Aorta (tissue), 5 donors: Measurements from ENCODE around the gene LAPTM5. TPM values are rescaled to one million over a fixed set of nuclear protein-coding genes. Genes with fewer than 3 reads are reported as not detected.

Experiments used
- ATAC-seq: fragments of 200-7000 bp; cut with Tn5 transposase; one replicate; pipeline ENCODE4 v1.9.1; 2022; ENCODE audit warnings: moderate library complexity; ENCODE audit not compliant: low FRiP score
- DNase-seq, 2 donors: peaks; one replicate each; pipeline ENCODE4 v3.0.0-alpha.2; 2020
- H3K27ac ChIP-seq, 2 donors: one replicate each; pipeline ENCODE4 v1.5.1; 2013; ENCODE audit warnings: low read length in 2 of 2, mild to moderate bottlenecking in 2 of 2, moderate library complexity in 2 of 2, control low read depth in 1 of 2, inconsistent platforms in 1 of 2, low read depth in 1 of 2
- H3K27me3 ChIP-seq, 2 donors: one replicate each; pipeline ENCODE4 v1.6.1; 2013; ENCODE audit warnings: control low read depth in 1 of 2, low read length in 1 of 2, mild to moderate bottlenecking in 1 of 2, moderate library complexity in 1 of 2; ENCODE audit not compliant: insufficient read depth in 2 of 2, control insufficient read depth in 1 of 2
- H3K36me3 ChIP-seq, 2 donors: one replicate each; pipeline ENCODE4 v1.6.1; 2013; ENCODE audit warnings: control low read depth in 1 of 2, low read length in 1 of 2, mild to moderate bottlenecking in 1 of 2; ENCODE audit not compliant: insufficient read depth in 2 of 2, control insufficient read depth in 1 of 2
- H3K4me1 ChIP-seq, 2 donors: one replicate each; pipeline ENCODE4 v1.6.1; 2013; ENCODE audit warnings: low read length in 2 of 2, control low read depth in 1 of 2, mild to moderate bottlenecking in 1 of 2, moderate library complexity in 1 of 2; ENCODE audit not compliant: insufficient read depth in 2 of 2, control insufficient read depth in 1 of 2
- H3K4me3 ChIP-seq, 2 donors: one replicate each; pipeline ENCODE4 v1.5.1; 2013; ENCODE audit warnings: low read length in 2 of 2, control low read depth in 1 of 2, mild to moderate bottlenecking in 1 of 2
- H3K9me3 ChIP-seq: one replicate; pipeline ENCODE4 v1.6.1; 2013; ENCODE audit warnings: mild to moderate bottlenecking, low read length; ENCODE audit not compliant: control insufficient read depth
- WGBS, 2 donors: extraction: QIAGEN DNeasy Blood & Tissue Kit; methylation state at CpG; one replicate each; pipeline ENCODE4 v1.1.7; 2013; 5-methylcytosine and 5-hydroxymethylcytosine counted together
- intact Hi-C, 2 donors: fragments of 100-400 bp; cut with DNase I; formaldehyde crosslinking; loops; one replicate each; pipeline versions ENCODE4 v1.14.2 to v1.15.0; 2022
- polyA plus RNA-seq, 2 donors: library from polyadenylated mRNA; stranded (reverse); fragments of 200-250 nt; gene quantifications; one replicate each; pipeline ENCODE4 v1.2.3, GENCODE V29; 2013
- total RNA-seq, 2 donors: library from RNA; stranded (reverse); fragmentation: NEBNext Ultra II Directional; extraction: Animal tissue kit (Norgen Biotek cat#: 25700); gene quantifications; one replicate each; pipeline ENCODE4 v1.2.1, GENCODE V29; 2021
- donor health status: healthy with polysubstance abuse.
- donor health status: Bipolar disorder and iron deficiency.
- donor health status: DM: no; HTN: no; CAD: no.
- donor health status: DM: no; HTN: no; CAD: no.
- donor health status: DM: yes; HTN: yes; CAD: no.

The LAPTM5 gene
- total and polyA plus RNA-seq, 4 donors, result 18.0 to 122 (median 115) TPM

GRCh38 chr1:30704271-30704670, 53.3 kb downstream of the LAPTM5 start:
- Histone ChIP-seq H3K27me3 (no peaks in the 10 kb centered on the region), H3K36me3 (no peaks in the 10 kb centered on the region), H3K27ac (no peak overlapping the region), H3K4me1 (no peaks in the 10 kb centered on the region), H3K4me3 (no peak overlapping the region), H3K9me3 (no peaks in the 10 kb centered on the region)
- DNase-seq (no peak), ATAC-seq (peak; percentile 37)
- intact Hi-C loops, result loop anchor here in 1 of 2 donors (10.0 kb wide), 1 partner anchor 999 kb away; no protein-coding TSS in a partner anchor
- 63 to 73% methylated on average over 4 of the region's 4 CpGs for WGBS, 2 donors

DNA sequence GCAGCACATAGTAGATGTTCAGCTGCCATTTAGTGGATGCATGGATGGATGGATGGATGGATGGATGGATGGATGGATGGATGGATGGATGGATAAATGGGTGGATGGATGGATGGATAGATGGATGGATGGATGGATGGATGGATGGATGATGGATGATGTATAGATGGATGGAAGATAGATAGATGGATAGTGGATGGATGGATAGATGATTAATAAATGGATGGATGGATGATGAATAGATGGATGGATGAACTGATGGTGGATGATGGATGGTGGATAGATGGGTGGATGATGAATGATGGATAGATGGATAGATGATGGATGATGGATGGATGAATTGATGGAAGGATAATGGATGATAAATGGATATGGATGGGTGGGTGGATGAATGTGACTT, 54.8 kb downstream of the LAPTM5 start:
- Histone ChIP-seq H3K27ac (no peak overlapping the region), H3K36me3 (no peaks in the 10 kb centered on the region), H3K27me3 (no peaks in the 10 kb centered on the region), H3K4me3 (no peak overlapping the region), H3K9me3 (no peaks in the 10 kb centered on the region), H3K4me1 (no peaks in the 10 kb centered on the region)
- ATAC-seq (no peak), DNase-seq (no peak)
- intact Hi-C loops, result loop anchor here in 1 of 2 donors (10.0 kb wide), 1 partner anchor 998 kb away; no protein-coding TSS in a partner anchor

DNA sequence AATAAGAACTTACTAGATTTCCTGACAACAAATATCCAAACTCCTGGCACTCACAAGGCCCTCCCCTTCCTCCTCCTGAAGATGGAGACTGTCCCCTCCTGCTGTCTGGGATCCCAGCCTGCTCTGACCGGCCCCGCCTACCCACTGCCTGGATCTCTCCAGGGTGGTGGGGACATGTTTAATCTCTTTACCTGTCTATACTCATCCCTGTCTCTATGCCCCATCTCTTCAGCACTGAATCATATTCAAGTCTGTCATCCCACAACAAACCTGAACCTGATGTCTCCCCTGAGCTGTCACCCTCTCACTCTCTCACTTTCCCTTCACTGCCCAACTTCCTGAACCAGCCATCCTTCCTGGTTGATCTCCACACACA, 56.3 kb downstream of the LAPTM5 start:
- H3K27ac ChIP-seq, result no peak overlapping the region
- ATAC-seq (no peak), DNase-seq (no peak)
- no peaks in the 10 kb centered on the region for H3K27me3 ChIP-seq
- no peaks in the 10 kb centered on the region for H3K9me3 ChIP-seq
- no peak overlapping the region for H3K4me3 ChIP-seq
- H3K4me1 ChIP-seq, result no peaks in the 10 kb centered on the region
- intact Hi-C loops, result loop anchor here in 1 of 2 donors (10.0 kb wide), 1 partner anchor 996 kb away; no protein-coding TSS in a partner anchor
- no peaks in the 10 kb centered on the region for H3K36me3 ChIP-seq
- 90 to 93% methylated on average over 2 of the region's 2 CpGs for WGBS, 2 donors

DNA sequence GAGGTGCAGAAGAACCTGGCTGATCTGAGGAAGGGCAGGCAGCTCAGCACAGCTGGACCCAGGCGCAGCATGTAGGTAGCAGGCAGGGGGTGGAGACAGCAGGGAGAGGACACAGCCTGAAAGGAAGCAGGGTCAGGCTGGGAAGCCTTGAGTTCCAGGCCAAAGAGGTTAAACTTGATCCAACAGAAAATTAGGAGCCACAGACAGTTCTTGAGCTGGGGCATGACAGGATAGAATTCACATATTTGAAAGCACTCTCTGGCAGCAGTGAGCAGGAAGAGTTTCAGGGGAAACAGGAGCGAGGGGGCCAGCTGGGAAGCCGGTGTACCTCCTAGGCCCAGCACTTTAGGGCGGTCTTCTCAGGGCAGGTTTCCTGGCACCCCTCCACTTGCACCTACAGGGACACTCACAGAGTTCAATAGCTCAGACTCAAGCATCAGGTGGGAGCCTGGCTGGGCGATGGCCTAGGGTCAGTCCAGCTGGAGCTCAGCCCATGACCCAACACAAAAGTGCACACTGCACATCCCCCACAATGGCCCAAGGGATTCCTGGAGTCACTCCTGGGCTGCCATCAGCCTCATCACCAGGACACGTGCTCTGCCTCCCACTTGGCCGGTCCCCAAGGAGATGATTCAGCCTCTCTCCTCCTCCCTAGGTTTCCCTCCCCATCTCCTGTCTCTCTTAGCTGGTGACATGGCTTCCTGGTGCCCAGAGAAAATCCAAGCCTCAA, 56.9 kb downstream of the LAPTM5 start:
- DNase-seq (peak; percentile 62 to 78), ATAC-seq (no peak)
- 79 to 85% methylated on average over 7 of the region's 7 CpGs for WGBS, 2 donors
- H3K27me3 ChIP-seq, result no peaks in the 10 kb centered on the region
- H3K4me3 ChIP-seq, result no peak overlapping the region
- intact Hi-C loops, result loop anchor here in 1 of 2 donors (10.0 kb wide), 1 partner anchor 996 kb away; no protein-coding TSS in a partner anchor
- H3K36me3 ChIP-seq, result no peaks in the 10 kb centered on the region
- H3K27ac ChIP-seq, result no peak overlapping the region
- no peaks in the 10 kb centered on the region for H3K4me1 ChIP-seq
- no peaks in the 10 kb centered on the region for H3K9me3 ChIP-seq

DNA sequence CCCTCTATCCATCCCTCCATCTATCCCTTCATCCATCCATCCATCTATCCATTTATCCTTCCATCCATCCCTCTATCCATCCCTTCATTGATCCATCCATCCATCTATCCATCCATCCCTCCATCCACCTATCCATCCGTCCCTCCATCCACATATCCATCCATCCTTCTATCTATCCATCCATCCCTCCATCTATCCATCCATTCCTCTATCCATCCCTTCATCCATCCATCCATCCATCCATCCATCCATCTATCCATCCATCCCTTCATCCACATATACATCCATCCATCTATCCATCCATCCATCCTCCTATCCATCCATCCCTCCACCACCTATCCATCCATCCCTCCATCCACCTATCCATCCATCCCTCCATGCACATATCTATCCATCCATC, 57.8 kb downstream of the LAPTM5 start:
- Histone ChIP-seq H3K27ac (no peak overlapping the region), H3K4me1 (no peaks in the 10 kb centered on the region), H3K4me3 (no peak overlapping the region), H3K9me3 (no peaks in the 10 kb centered on the region), H3K27me3 (no peaks in the 10 kb centered on the region), H3K36me3 (no peaks in the 10 kb centered on the region)
- ATAC-seq (no peak), DNase-seq (no peak)
- intact Hi-C loops, result loop anchor here in 1 of 2 donors (10.0 kb wide), 1 partner anchor 995 kb away; no protein-coding TSS in a partner anchor
- 90 to 96% methylated on average over 1 of the region's 1 CpG for WGBS, 2 donors

DNA sequence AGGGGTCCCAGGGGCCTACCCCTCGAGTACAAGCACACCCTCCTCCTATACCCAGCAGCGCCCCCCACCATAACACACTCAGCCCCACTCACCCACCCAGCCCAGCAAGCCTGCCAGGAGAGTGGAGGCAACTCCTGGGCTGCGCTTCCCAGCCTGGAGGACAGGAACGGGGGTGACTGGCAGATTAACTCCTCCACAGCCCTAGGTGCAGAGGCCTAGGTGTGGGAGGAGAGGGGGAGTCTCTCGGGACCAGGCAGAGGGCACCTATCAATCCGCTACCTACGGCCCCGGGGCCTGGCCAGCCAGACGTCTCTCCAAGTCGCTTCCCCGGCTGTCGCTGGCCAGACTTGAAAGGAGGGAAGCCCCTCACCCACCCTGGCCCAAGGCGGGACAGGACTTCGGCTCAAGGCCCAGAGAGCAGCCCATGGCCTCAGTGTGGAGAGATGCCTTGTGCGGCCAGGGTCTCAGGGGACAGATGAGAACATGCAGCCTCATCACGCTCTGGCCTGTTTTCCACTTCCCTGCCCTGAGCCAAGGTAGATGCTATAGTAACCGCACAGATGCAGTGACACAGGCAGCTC, 59.1 kb downstream of the LAPTM5 start:
- Histone ChIP-seq H3K27ac (no peak overlapping the region), H3K27me3 (no peaks in the 10 kb centered on the region), H3K4me3 (no peak overlapping the region), H3K9me3 (no peaks in the 10 kb centered on the region), H3K4me1 (no peaks in the 10 kb centered on the region), H3K36me3 (no peaks in the 10 kb centered on the region)
- intact Hi-C loops, result no loop called here
- ATAC-seq (peak; percentile 34), DNase-seq (peak in 1 of 2 donors; percentile 79)
- WGBS, 2 donors, result 60 to 65% methylated on average over 17 of the region's 17 CpGs

- DNase-seq (peak in 1 of 2 donors; percentile 72), ATAC-seq (peak; percentile 15)
- Histone ChIP-seq H3K4me3 (no peak overlapping the region), H3K27me3 (no peaks in the 10 kb centered on the region), H3K36me3 (no peaks in the 10 kb centered on the region), H3K9me3 (no peaks in the 10 kb centered on the region), H3K27ac (no peak overlapping the region), H3K4me1 (no peaks in the 10 kb centered on the region)
- WGBS, 2 donors, result 65 to 77% methylated on average over 9 of the region's 9 CpGs
- intact Hi-C loops, result no loop called here
Measured at GRCh38 chr1:30697571-30698376, 59.8 kb downstream of the LAPTM5 start.

DNA sequence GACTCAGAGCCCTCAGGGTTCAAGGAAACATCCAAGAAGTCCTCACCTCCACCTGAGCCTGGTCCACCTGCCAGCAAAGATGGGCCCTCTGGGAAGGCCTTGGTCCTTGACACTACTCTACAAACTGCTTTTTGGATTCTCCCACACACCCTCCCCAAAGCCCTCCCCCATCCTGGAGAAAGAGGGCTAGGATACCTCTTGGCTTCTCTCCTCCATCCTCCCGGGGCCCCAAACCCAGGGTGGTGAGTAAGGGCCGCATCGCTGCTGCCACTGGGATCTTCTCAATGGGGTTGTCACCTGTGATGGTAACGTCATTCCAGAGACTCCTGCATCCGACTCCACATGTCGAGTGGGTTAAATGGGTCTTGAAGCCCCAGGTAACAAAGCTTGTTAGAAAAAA, 60.7 kb downstream of the LAPTM5 start:
- intact Hi-C loops, result no loop called here
- H3K4me1 ChIP-seq, result no peaks in the 10 kb centered on the region
- no peaks in the 10 kb centered on the region for H3K27me3 ChIP-seq
- H3K27ac ChIP-seq, result no peak overlapping the region
- 96 to 97% methylated on average over 6 of the region's 6 CpGs for WGBS, 2 donors
- no peaks in the 10 kb centered on the region for H3K36me3 ChIP-seq
- DNase-seq, result peak in 1 of 2 donors; percentile 22
- H3K4me3 ChIP-seq, result no peak overlapping the region
- no peak for ATAC-seq
- H3K9me3 ChIP-seq, result no peaks in the 10 kb centered on the region
